ENCODE data around the gene SERPINE1. TPM values are rescaled to one million over a fixed set of nuclear protein-coding genes. Genes with fewer than 3 reads are reported as not detected.

SERPINE1 gene
- total and polyA plus RNA-seq, 2 of the 13 experiments (the other 11 are each of a cell fraction or from before 2014, with no cell fraction given) = 21.2 to 1,576 TPM

DNA sequence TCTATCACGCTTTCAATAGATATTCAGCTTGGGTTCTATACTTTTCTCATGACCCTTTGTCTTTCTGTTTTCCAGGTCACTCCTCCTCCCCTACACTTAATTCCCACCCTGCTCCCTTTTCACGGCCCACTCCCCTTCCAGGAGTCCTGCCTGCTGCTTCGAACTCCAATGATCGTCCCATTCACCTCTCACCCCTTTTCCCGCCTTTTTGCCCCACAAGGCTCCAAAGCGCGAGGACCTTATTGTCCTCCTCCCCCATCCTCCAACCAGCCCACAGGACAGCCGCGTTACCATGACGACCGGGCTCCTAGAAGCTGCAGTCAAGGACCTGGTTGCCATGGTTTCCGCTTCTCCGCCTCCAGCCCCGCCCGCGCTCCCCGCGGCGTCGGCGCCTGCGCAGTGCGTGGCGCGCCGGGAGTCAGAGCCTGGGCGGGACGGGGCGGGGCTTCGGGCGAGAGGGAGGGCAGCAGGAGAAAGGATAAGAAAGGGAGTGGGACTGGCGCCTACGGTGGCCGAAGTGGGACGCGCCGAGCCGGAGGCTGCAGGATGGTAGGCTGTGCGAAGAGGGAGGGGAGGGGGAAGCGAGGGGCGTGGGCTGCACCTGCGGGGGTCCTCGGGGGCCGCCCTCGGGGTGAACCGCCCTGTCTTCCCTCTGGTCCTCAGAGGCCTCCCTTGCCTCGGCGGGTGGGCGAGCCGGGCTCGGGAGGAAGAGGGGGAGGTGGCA, 27.2 kb downstream of the SERPINE1 start, which contains the start of gene AP1S1 (continued):
- TF ChIP-seq CCAR2 (optimal IDR thresholded peaks at IDR 0.05; ENCODE audit: low read depth, low read length) (no peak), ZNF768 (CRISPR knock-in tag; IDR thresholded peaks at IDR 0.05) (no peak), PHF21A (CRISPR knock-in tag; IDR thresholded peaks at IDR 0.05) (peak; percentile 57), TEAD3 (CRISPR knock-in tag; optimal IDR thresholded peaks at IDR 0.05; ENCODE audit: borderline replicate concordance) (peak; percentile 16), TBX2 (CRISPR knock-in tag; IDR thresholded peaks at IDR 0.05; ENCODE audit: borderline replicate concordance) (peak; percentile 45; the same call in 1 of the 2 replicates), FOXA1 (IDR thresholded peaks at IDR 0.05) (no peak), FOXA1 (CRISPR knock-in tag; IDR thresholded peaks at IDR 0.05) (no peak), TSC22D2 (CRISPR knock-in tag; IDR thresholded peaks at IDR 0.05; ENCODE audit: borderline replicate concordance) (0 out of 2 replicates have a peak, but pooled peaks have one; percentile 4), KAT8 (CRISPR knock-in tag; IDR thresholded peaks at IDR 0.05) (peak; percentile 49; the same call in 1 of the 2 replicates), ZNF530 (CRISPR knock-in tag; IDR thresholded peaks at IDR 0.05; ENCODE audit: low read depth) (no peak), HDAC1 (CRISPR knock-in tag; IDR thresholded peaks at IDR 0.05) (peak; percentile 36), CEBPG (CRISPR knock-in tag; IDR thresholded peaks at IDR 0.05) (no peak), PITX1 (CRISPR knock-in tag; IDR thresholded peaks at IDR 0.05) (no peak), HNRNPK (IDR thresholded peaks at IDR 0.05; ENCODE audit: low read depth, low read length, poor library complexity, severe bottlenecking) (peak; percentile 98), REL (CRISPR knock-in tag; conservative IDR thresholded peaks at IDR 0.05) (0 out of 2 replicates have a peak, but pooled peaks have one; percentile 16), ZFP62 (CRISPR knock-in tag; IDR thresholded peaks at IDR 0.05) (no peak), RNF2 (conservative IDR thresholded peaks at IDR 0.05; ENCODE audit: low read depth) (peak; percentile 87), SALL2 (CRISPR knock-in tag; IDR thresholded peaks at IDR 0.05) (peak; percentile 69; the same call in 1 of the 2 replicates), HNRNPLL (IDR thresholded peaks at IDR 0.05; ENCODE audit: low read depth, low read length, poor library complexity, severe bottlenecking) (peak; percentile 50), ZNF605 (CRISPR knock-in tag; IDR thresholded peaks at IDR 0.05) (0 out of 2 replicates have a peak, but pooled peaks have one; percentile 29), ZNF124 (CRISPR knock-in tag; IDR thresholded peaks at IDR 0.05) (0 out of 2 replicates have a peak, but pooled peaks have one; percentile 24), THAP11 (CRISPR knock-in tag; IDR thresholded peaks at IDR 0.05) (peak; percentile 87), HCFC1 (IDR thresholded peaks at IDR 0.05; ENCODE audit: low read depth, low read length) (0 out of 2 replicates have a peak, but pooled peaks have one; percentile 5)
- TF ChIP-seq, protein P1, sequence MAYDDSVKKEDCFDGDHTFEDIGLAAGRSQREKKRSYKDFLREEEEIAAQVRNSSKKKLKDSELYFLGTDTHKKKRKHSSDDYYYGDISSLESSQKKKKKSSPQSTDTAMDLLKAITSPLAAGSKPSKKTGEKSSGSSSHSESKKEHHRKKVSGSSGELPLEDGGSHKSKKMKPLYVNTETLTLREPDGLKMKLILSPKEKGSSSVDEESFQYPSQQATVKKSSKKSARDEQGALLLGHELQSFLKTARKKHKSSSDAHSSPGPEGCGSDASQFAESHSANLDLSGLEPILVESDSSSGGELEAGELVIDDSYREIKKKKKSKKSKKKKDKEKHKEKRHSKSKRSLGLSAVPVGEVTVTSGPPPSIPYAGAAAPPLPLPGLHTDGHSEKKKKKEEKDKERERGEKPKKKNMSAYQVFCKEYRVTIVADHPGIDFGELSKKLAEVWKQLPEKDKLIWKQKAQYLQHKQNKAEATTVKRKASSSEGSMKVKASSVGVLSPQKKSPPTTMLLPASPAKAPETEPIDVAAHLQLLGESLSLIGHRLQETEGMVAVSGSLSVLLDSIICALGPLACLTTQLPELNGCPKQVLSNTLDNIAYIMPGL (CRISPR knock-in tag; IDR thresholded peaks at IDR 0.05; ENCODE audit: borderline replicate concordance in 1 of 2, low read depth in 1 of 2) = peak in 1 of 2 experiments; percentile 40; a peak in 1 of 4 replicates
- TF ChIP-seq, protein P2, sequence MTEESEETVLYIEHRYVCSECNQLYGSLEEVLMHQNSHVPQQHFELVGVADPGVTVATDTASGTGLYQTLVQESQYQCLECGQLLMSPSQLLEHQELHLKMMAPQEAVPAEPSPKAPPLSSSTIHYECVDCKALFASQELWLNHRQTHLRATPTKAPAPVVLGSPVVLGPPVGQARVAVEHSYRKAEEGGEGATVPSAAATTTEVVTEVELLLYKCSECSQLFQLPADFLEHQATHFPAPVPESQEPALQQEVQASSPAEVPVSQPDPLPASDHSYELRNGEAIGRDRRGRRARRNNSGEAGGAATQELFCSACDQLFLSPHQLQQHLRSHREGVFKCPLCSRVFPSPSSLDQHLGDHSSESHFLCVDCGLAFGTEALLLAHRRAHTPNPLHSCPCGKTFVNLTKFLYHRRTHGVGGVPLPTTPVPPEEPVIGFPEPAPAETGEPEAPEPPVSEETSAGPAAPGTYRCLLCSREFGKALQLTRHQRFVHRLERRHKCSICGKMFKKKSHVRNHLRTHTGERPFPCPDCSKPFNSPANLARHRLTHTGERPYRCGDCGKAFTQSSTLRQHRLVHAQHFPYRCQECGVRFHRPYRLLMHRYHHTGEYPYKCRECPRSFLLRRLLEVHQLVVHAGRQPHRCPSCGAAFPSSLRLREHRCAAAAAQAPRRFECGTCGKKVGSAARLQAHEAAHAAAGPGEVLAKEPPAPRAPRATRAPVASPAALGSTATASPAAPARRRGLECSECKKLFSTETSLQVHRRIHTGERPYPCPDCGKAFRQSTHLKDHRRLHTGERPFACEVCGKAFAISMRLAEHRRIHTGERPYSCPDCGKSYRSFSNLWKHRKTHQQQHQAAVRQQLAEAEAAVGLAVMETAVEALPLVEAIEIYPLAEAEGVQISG (CRISPR knock-in tag; IDR thresholded peaks at IDR 0.05) = peak; percentile 55; the same call in 1 of the 2 replicates
- TF ChIP-seq, protein P3, sequence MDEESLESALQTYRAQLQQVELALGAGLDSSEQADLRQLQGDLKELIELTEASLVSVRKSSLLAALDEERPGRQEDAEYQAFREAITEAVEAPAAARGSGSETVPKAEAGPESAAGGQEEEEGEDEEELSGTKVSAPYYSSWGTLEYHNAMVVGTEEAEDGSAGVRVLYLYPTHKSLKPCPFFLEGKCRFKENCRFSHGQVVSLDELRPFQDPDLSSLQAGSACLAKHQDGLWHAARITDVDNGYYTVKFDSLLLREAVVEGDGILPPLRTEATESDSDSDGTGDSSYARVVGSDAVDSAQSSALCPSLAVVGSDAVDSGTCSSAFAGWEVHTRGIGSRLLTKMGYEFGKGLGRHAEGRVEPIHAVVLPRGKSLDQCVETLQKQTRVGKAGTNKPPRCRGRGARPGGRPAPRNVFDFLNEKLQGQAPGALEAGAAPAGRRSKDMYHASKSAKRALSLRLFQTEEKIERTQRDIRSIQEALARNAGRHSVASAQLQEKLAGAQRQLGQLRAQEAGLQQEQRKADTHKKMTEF (CRISPR knock-in tag; IDR thresholded peaks at IDR 0.05) = peak; percentile 30; the same call in 1 of the 2 replicates

Data from HepG2 (cell line).